ENCODE measurements around the gene CREM.

The CREM gene

GRCh38 chr10:35201234-35201633, 74.6 kb downstream of the CREM start:
- no peak overlapping the region for H3K4me3 ChIP-seq (ENCODE audit: low read depth, low read length)

GRCh38 chr10:35202050-35202449, 75.4 kb downstream of the CREM start:
- Histone ChIP-seq H3K4me3 (ENCODE audit: low read depth, low read length) (no peak overlapping the region), H3K36me3 (ENCODE audit: control insufficient read depth, insufficient read depth, low read length) (no peaks in the 10 kb centered on the region), H3K4me1 (ENCODE audit: control insufficient read depth, insufficient read depth, low read length) (no peaks in the 10 kb centered on the region), H3K27me3 (ENCODE audit: control insufficient read depth, insufficient read depth, low read length) (no peaks in the 10 kb centered on the region), H3K9me3 (ENCODE audit: control insufficient read depth, insufficient read depth, low read length) (no peaks in the 10 kb centered on the region), H3K9ac (ENCODE audit: low read depth, low read length) (no peak overlapping the region)

More at GRCh38 chr10:35201234-35201633, 74.6 kb downstream of the CREM start:
- Histone ChIP-seq H3K4me1 (ENCODE audit: control insufficient read depth, insufficient read depth, low read length) (no peaks in the 10 kb centered on the region), H3K9ac (ENCODE audit: low read depth, low read length) (no peak overlapping the region), H3K36me3 (ENCODE audit: control insufficient read depth, insufficient read depth, low read length) (no peaks in the 10 kb centered on the region), H3K9me3 (ENCODE audit: control insufficient read depth, insufficient read depth, low read length) (no peaks in the 10 kb centered on the region), H3K27me3 (ENCODE audit: control insufficient read depth, insufficient read depth, low read length) (no peaks in the 10 kb centered on the region)

GRCh38 chr10:35203745-35204144, 77.1 kb downstream of the CREM start:
- Histone ChIP-seq H3K4me3 (ENCODE audit: low read depth, low read length) (no peak overlapping the region), H3K27me3 (ENCODE audit: control insufficient read depth, insufficient read depth, low read length) (no peaks in the 10 kb centered on the region), H3K4me1 (ENCODE audit: control insufficient read depth, insufficient read depth, low read length) (no peaks in the 10 kb centered on the region), H3K36me3 (ENCODE audit: control insufficient read depth, insufficient read depth, low read length) (no peaks in the 10 kb centered on the region), H3K9ac (ENCODE audit: low read depth, low read length) (no peak overlapping the region), H3K9me3 (ENCODE audit: control insufficient read depth, insufficient read depth, low read length) (no peaks in the 10 kb centered on the region)

- H3K9ac ChIP-seq (ENCODE audit: low read depth, low read length) = no peak overlapping the region
- no peak overlapping the region for H3K4me3 ChIP-seq (ENCODE audit: low read depth, low read length)
- H3K9me3 ChIP-seq (ENCODE audit: control insufficient read depth, insufficient read depth, low read length) = no peaks in the 10 kb centered on the region
- H3K4me1 ChIP-seq (ENCODE audit: control insufficient read depth, insufficient read depth, low read length) = no peaks in the 10 kb centered on the region
- H3K36me3 ChIP-seq (ENCODE audit: control insufficient read depth, insufficient read depth, low read length) = no peaks in the 10 kb centered on the region
- H3K27me3 ChIP-seq (ENCODE audit: control insufficient read depth, insufficient read depth, low read length) = no peaks in the 10 kb centered on the region
Observed at GRCh38 chr10:35204650-35205319, 78.1 kb downstream of the CREM start.

GRCh38 chr10:35206274-35206673, 79.6 kb downstream of the CREM start:
- Histone ChIP-seq H3K36me3 (ENCODE audit: control insufficient read depth, insufficient read depth, low read length) (no peaks in the 10 kb centered on the region), H3K27me3 (ENCODE audit: control insufficient read depth, insufficient read depth, low read length) (no peaks in the 10 kb centered on the region), H3K4me3 (ENCODE audit: low read depth, low read length) (no peak overlapping the region), H3K9me3 (ENCODE audit: control insufficient read depth, insufficient read depth, low read length) (no peaks in the 10 kb centered on the region), H3K9ac (ENCODE audit: low read depth, low read length) (no peak overlapping the region), H3K4me1 (ENCODE audit: control insufficient read depth, insufficient read depth, low read length) (peaks cover 3% of the 10 kb centered on the region)

- H3K9ac ChIP-seq (ENCODE audit: low read depth, low read length) = no peak overlapping the region
- H3K4me3 ChIP-seq (ENCODE audit: low read depth, low read length) = no peak overlapping the region
- H3K4me1 ChIP-seq (ENCODE audit: control insufficient read depth, insufficient read depth, low read length) = peaks cover 5% of the 10 kb centered on the region
- H3K9me3 ChIP-seq (ENCODE audit: control insufficient read depth, insufficient read depth, low read length) = no peaks in the 10 kb centered on the region
- no peaks in the 10 kb centered on the region for H3K36me3 ChIP-seq (ENCODE audit: control insufficient read depth, insufficient read depth, low read length)
- H3K27me3 ChIP-seq (ENCODE audit: control insufficient read depth, insufficient read depth, low read length) = no peaks in the 10 kb centered on the region
Observed at GRCh38 chr10:35208536-35208935, 81.9 kb downstream of the CREM start.

GRCh38 chr10:35208949-35209613, 82.4 kb downstream of the CREM start:
- Histone ChIP-seq H3K9me3 (ENCODE audit: control insufficient read depth, insufficient read depth, low read length) (no peaks in the 10 kb centered on the region), H3K9ac (ENCODE audit: low read depth, low read length) (no peak overlapping the region), H3K36me3 (ENCODE audit: control insufficient read depth, insufficient read depth, low read length) (no peaks in the 10 kb centered on the region), H3K4me1 (ENCODE audit: control insufficient read depth, insufficient read depth, low read length) (peaks cover 5% of the 10 kb centered on the region), H3K27me3 (ENCODE audit: control insufficient read depth, insufficient read depth, low read length) (no peaks in the 10 kb centered on the region), H3K4me3 (ENCODE audit: low read depth, low read length) (no peak overlapping the region)

GRCh38 chr10:35210961-35211360, 84.3 kb downstream of the CREM start:
- Histone ChIP-seq H3K4me1 (ENCODE audit: control insufficient read depth, insufficient read depth, low read length) (peaks cover 5% of the 10 kb centered on the region), H3K9ac (ENCODE audit: low read depth, low read length) (no peak overlapping the region), H3K4me3 (ENCODE audit: low read depth, low read length) (no peak overlapping the region), H3K9me3 (ENCODE audit: control insufficient read depth, insufficient read depth, low read length) (no peaks in the 10 kb centered on the region), H3K27me3 (ENCODE audit: control insufficient read depth, insufficient read depth, low read length) (no peaks in the 10 kb centered on the region), H3K36me3 (ENCODE audit: control insufficient read depth, insufficient read depth, low read length) (no peaks in the 10 kb centered on the region)

GRCh38 chr10:35211390-35211789, 84.7 kb downstream of the CREM start:
- no peak overlapping the region for H3K9ac ChIP-seq (ENCODE audit: low read depth, low read length)
- no peaks in the 10 kb centered on the region for H3K36me3 ChIP-seq (ENCODE audit: control insufficient read depth, insufficient read depth, low read length)
- H3K27me3 ChIP-seq (ENCODE audit: control insufficient read depth, insufficient read depth, low read length) = no peaks in the 10 kb centered on the region
- H3K4me1 ChIP-seq (ENCODE audit: control insufficient read depth, insufficient read depth, low read length) = peaks cover 5% of the 10 kb centered on the region
- H3K4me3 ChIP-seq (ENCODE audit: low read depth, low read length) = no peak overlapping the region
- H3K9me3 ChIP-seq (ENCODE audit: control insufficient read depth, insufficient read depth, low read length) = no peaks in the 10 kb centered on the region

- Histone ChIP-seq H3K4me3 (ENCODE audit: low read depth, low read length) (no peak overlapping the region), H3K36me3 (ENCODE audit: control insufficient read depth, insufficient read depth, low read length) (no peaks in the 10 kb centered on the region), H3K27me3 (ENCODE audit: control insufficient read depth, insufficient read depth, low read length) (no peaks in the 10 kb centered on the region), H3K9ac (ENCODE audit: low read depth, low read length) (no peak overlapping the region), H3K4me1 (ENCODE audit: control insufficient read depth, insufficient read depth, low read length) (peaks cover 5% of the 10 kb centered on the region), H3K9me3 (ENCODE audit: control insufficient read depth, insufficient read depth, low read length) (no peaks in the 10 kb centered on the region)
Observed at GRCh38 chr10:35212856-35213255, 86.2 kb downstream of the CREM start.

- H3K9ac ChIP-seq (ENCODE audit: low read depth, low read length) = no peak overlapping the region
- no peaks in the 10 kb centered on the region for H3K27me3 ChIP-seq (ENCODE audit: control insufficient read depth, insufficient read depth, low read length)
- H3K4me3 ChIP-seq (ENCODE audit: low read depth, low read length) = no peak overlapping the region
- no peaks in the 10 kb centered on the region for H3K36me3 ChIP-seq (ENCODE audit: control insufficient read depth, insufficient read depth, low read length)
- no peaks in the 10 kb centered on the region for H3K9me3 ChIP-seq (ENCODE audit: control insufficient read depth, insufficient read depth, low read length)
- peaks cover 5% of the 10 kb centered on the region for H3K4me1 ChIP-seq (ENCODE audit: control insufficient read depth, insufficient read depth, low read length)
Observed at GRCh38 chr10:35213699-35214098, 87.1 kb downstream of the CREM start.

GRCh38 chr10:35214607-35215020, 88.0 kb downstream of the CREM start:
- Histone ChIP-seq H3K9me3 (ENCODE audit: control insufficient read depth, insufficient read depth, low read length) (no peaks in the 10 kb centered on the region), H3K4me1 (ENCODE audit: control insufficient read depth, insufficient read depth, low read length) (peaks cover 5% of the 10 kb centered on the region), H3K36me3 (ENCODE audit: control insufficient read depth, insufficient read depth, low read length) (no peaks in the 10 kb centered on the region), H3K4me3 (ENCODE audit: low read depth, low read length) (no peak overlapping the region), H3K9ac (ENCODE audit: low read depth, low read length) (no peak overlapping the region), H3K27me3 (ENCODE audit: control insufficient read depth, insufficient read depth, low read length) (no peaks in the 10 kb centered on the region)
